H1 (cell line): ENCODE results near the gene PRRX1. TPM values are rescaled to one million over a fixed set of nuclear protein-coding genes. Genes with fewer than 3 reads are reported as not detected.

Source experiments
- CHD1 ChIP-seq: IDR thresholded peaks from 2 replicates; pipeline ENCODE4 v1.6.1; 2012; ENCODE audit warnings: low read depth, low read length, improper control_type of control experiment
- EZH2 ChIP-seq: fragments of 200-600 bp; sonication (generic); IDR thresholded peaks from 2 replicates; pipeline ENCODE4 v1.7.1; 2012; ENCODE audit warnings: low read depth, mild to moderate bottlenecking, moderate library complexity, low read length, inconsistent platforms; ENCODE audit not compliant: severe bottlenecking
- FOSL1 ChIP-seq: IDR thresholded peaks from 2 replicates; pipeline ENCODE4 v1.6.1; 2011; ENCODE audit warnings: mild to moderate bottlenecking, low read depth, low read length, moderate library complexity; ENCODE audit not compliant: insufficient read depth
- GABPA ChIP-seq: IDR thresholded peaks from 2 replicates; pipeline ENCODE4 v1.6.1; 2011; ENCODE audit warnings: mild to moderate bottlenecking, low read length, moderate library complexity, borderline replicate concordance; ENCODE audit not compliant: insufficient read depth
- HDAC2 ChIP-seq, 2 experiments: fragments of 300-600 bp in 1 of 2; sonication (generic) in 1 of 2; IDR thresholded peaks; 2 replicates each; pipeline ENCODE4 v1.6.1; 2011 to 2012; ENCODE audit warnings: low read depth in 2 of 2, low read length in 2 of 2, mild to moderate bottlenecking in 2 of 2, moderate library complexity in 2 of 2, borderline replicate concordance in 1 of 2, inconsistent platforms in 1 of 2
- NANOG ChIP-seq: IDR thresholded peaks from 2 replicates; pipeline ENCODE4 v1.6.1; 2011; ENCODE audit warnings: low read length, low read depth, mild to moderate bottlenecking, inconsistent platforms; ENCODE audit not compliant: insufficient read depth, poor library complexity, severe bottlenecking
- NRF1 ChIP-seq: IDR thresholded peaks from 2 replicates; pipeline ENCODE4 v1.6.1; 2011; ENCODE audit warnings: mild to moderate bottlenecking, low read depth, low read length, improper control_type of control experiment
- POU5F1 ChIP-seq: IDR thresholded peaks from 2 replicates; pipeline ENCODE4 v1.6.1; 2011; ENCODE audit warnings: low read depth, mild to moderate bottlenecking, low read length, moderate library complexity
- RBBP5 ChIP-seq: IDR thresholded peaks from 2 replicates; pipeline ENCODE4 v1.7.1; 2012; ENCODE audit warnings: low read depth, mild to moderate bottlenecking, inconsistent platforms, low read length, moderate library complexity, borderline replicate concordance
- RXRA ChIP-seq: IDR thresholded peaks from 2 replicates; pipeline ENCODE4 v1.6.1; 2011; ENCODE audit warnings: low read depth, mild to moderate bottlenecking, low read length, moderate library complexity; ENCODE audit not compliant: insufficient read depth
- SP1 ChIP-seq: IDR thresholded peaks from 2 replicates; pipeline ENCODE4 v1.6.1; 2011; ENCODE audit warnings: low read depth, low read length
- SP4 ChIP-seq: IDR thresholded peaks from 2 replicates; pipeline ENCODE4 v1.6.1; 2012; ENCODE audit warnings: low read length, inconsistent platforms
- polyA plus RNA-seq, 7 experiments: library from polyadenylated mRNA; depleted of rRNA in 3 of 7; stranded (reverse) in 5 of 7; unstranded in 2 of 7; fragments of >200 nt in 5 of 7; fragments of 200-250 nt in 2 of 7; gene quantifications; 1 replicate in 5 of 7; 2 replicates in 1 of 7; 4 replicates in 1 of 7; pipeline versions ENCODE4 v1.2.1 to v1.2.3, GENCODE V29; 2011 to 2013; ENCODE audit warnings: missing spikeins in 2 of 7, mixed read lengths in 2 of 7
- total RNA-seq: library from RNA; stranded (reverse); fragmentation: NEBNext Ultra II Directional; extraction: Animal tissue kit (Norgen Biotek cat#: 25700); gene quantifications from 2 replicates; pipeline ENCODE4 v1.2.1, GENCODE V29; 2021
- TF ChIP-seq, protein P1 (sequence below): IDR thresholded peaks from 2 replicates; pipeline ENCODE4 v1.6.1; 2012; ENCODE audit warnings: inconsistent platforms

Gene PRRX1
- total and polyA plus RNA-seq, 2 of the 8 experiments (the other 6 are each of a cell fraction or from before 2014, with no cell fraction given) = not detected

GRCh38 chr1:170660871-170661645 lies 2.9 kb upstream of the PRRX1 start (continued):
- no peak for TF ChIP-seq NANOG
- TF ChIP-seq HDAC2 (IDR thresholded peaks at IDR 0.05; ENCODE audit: borderline replicate concordance in 1 of 2, low read depth in 2 of 2, low read length in 2 of 2) = no peak
- TF ChIP-seq NRF1 = no peak
- no peak for TF ChIP-seq GABPA
- no peak for TF ChIP-seq RXRA
- TF ChIP-seq FOSL1 = no peak
- no peak for TF ChIP-seq CHD1
- peak; percentile 92 for TF ChIP-seq EZH2
- TF ChIP-seq, protein P1, sequence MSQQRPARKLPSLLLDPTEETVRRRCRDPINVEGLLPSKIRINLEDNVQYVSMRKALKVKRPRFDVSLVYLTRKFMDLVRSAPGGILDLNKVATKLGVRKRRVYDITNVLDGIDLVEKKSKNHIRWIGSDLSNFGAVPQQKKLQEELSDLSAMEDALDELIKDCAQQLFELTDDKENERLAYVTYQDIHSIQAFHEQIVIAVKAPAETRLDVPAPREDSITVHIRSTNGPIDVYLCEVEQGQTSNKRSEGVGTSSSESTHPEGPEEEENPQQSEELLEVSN = peak; percentile 55; the same call in 1 of the 2 replicates
- TF ChIP-seq POU5F1 = no peak
- no peak for TF ChIP-seq SP4
- no peak for TF ChIP-seq RBBP5
- TF ChIP-seq SP1 = no peak
